ENCODE data around the gene TDRD7. TPM values are rescaled to one million over a fixed set of nuclear protein-coding genes. Genes with fewer than 3 reads are reported as not detected.

TDRD7 gene
- total RNA-seq, 1 experiment from 2014 or later: 3.6 TPM

GRCh38 chr9:97364769-97365490 is 47.0 kb upstream of the TDRD7 start:
- intact Hi-C loops (cut with micrococcal nuclease; ENCODE audit: unreplicated experiment): no loop called here
- POLR2A ChIA-PET (ENCODE audit: low non-redundant PET): no interaction called here
- Histone ChIP-seq H3K36me3 (ENCODE audit: insufficient read depth, low read length, poor library complexity, severe bottlenecking) (no peaks in the 10 kb centered on the region), H3K4me3 (ENCODE audit: low read depth, low read length, poor library complexity, severe bottlenecking) (no peak overlapping the region), H3K4me1 (ENCODE audit: insufficient read depth, low read length, poor library complexity, severe bottlenecking) (no peaks in the 10 kb centered on the region), H3K27ac (ENCODE audit: low read depth, low read length, poor library complexity, severe bottlenecking) (no peak overlapping the region), H3K9me3 (ENCODE audit: low read depth, low read length, poor library complexity, severe bottlenecking) (no peaks in the 10 kb centered on the region), H3K27me3 (replicated peaks; ENCODE audit: insufficient read depth, low read depth, low read length, poor library complexity) (no peaks in the 10 kb centered on the region)
- CTCF ChIA-PET: no interaction called here
- no peak for DNase-seq (ENCODE audit: low spot score)
- TF ChIP-seq, protein P1, sequence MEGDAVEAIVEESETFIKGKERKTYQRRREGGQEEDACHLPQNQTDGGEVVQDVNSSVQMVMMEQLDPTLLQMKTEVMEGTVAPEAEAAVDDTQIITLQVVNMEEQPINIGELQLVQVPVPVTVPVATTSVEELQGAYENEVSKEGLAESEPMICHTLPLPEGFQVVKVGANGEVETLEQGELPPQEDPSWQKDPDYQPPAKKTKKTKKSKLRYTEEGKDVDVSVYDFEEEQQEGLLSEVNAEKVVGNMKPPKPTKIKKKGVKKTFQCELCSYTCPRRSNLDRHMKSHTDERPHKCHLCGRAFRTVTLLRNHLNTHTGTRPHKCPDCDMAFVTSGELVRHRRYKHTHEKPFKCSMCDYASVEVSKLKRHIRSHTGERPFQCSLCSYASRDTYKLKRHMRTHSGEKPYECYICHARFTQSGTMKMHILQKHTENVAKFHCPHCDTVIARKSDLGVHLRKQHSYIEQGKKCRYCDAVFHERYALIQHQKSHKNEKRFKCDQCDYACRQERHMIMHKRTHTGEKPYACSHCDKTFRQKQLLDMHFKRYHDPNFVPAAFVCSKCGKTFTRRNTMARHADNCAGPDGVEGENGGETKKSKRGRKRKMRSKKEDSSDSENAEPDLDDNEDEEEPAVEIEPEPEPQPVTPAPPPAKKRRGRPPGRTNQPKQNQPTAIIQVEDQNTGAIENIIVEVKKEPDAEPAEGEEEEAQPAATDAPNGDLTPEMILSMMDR (conservative IDR thresholded peaks at IDR 0.05; ENCODE audit: low read depth, low read length): no peak
- TF ChIP-seq EZH2 (IDR thresholded peaks at IDR 0.05; ENCODE audit: borderline replicate concordance, low read depth, low read length, poor library complexity, severe bottlenecking): no peak
- BruUV-seq (replicated peaks): no TSS peak

- CTCF ChIA-PET: no interaction called here
Measured at GRCh38 chr9:97365634-97366033, 46.3 kb upstream of the TDRD7 start.

DNA sequence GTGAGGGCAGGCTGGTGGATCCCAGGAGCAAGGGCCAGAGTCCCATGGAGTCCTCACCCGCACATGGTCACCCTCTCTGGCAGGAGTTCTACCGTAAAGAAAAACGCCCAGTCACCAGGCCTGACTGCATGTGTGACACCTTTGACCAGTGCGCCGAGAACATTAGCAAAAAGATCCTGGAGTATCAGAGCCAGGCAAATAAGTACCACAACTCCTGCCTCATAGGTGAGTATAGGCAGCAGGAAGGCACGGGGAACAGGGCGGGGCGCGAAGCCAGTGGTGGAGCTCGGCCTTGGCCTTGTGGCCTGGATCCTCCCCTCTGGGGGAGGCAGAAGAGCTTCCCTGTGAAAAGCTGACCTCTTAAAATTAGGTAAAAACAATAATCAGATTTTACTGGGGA is 45.4 kb upstream of the TDRD7 start:
- Histone ChIP-seq H3K36me3 (ENCODE audit: insufficient read depth, low read length, poor library complexity, severe bottlenecking) (no peaks in the 10 kb centered on the region), H3K27ac (ENCODE audit: low read depth, low read length, poor library complexity, severe bottlenecking) (no peak overlapping the region), H3K9me3 (ENCODE audit: low read depth, low read length, poor library complexity, severe bottlenecking) (no peaks in the 10 kb centered on the region), H3K4me1 (ENCODE audit: insufficient read depth, low read length, poor library complexity, severe bottlenecking) (no peaks in the 10 kb centered on the region), H3K4me3 (ENCODE audit: low read depth, low read length, poor library complexity, severe bottlenecking) (no peak overlapping the region), H3K27me3 (replicated peaks; ENCODE audit: insufficient read depth, low read depth, low read length, poor library complexity) (no peaks in the 10 kb centered on the region)
- DNase-seq (ENCODE audit: low spot score): no peak
- no TSS peak for BruUV-seq (replicated peaks)
- ChIA-PET CTCF (no interaction called here), POLR2A (ENCODE audit: low non-redundant PET) (no interaction called here)
- intact Hi-C loops (cut with micrococcal nuclease; ENCODE audit: unreplicated experiment): no loop called here
- TF ChIP-seq, protein P1 (conservative IDR thresholded peaks at IDR 0.05; ENCODE audit: low read depth, low read length): no peak
- TF ChIP-seq EZH2 (IDR thresholded peaks at IDR 0.05; ENCODE audit: borderline replicate concordance, low read depth, low read length, poor library complexity, severe bottlenecking): no peak

More at GRCh38 chr9:97365634-97366033, 46.3 kb upstream of the TDRD7 start:
- H3K27me3 ChIP-seq (replicated peaks; ENCODE audit: insufficient read depth, low read depth, low read length, poor library complexity): no peaks in the 10 kb centered on the region
- H3K4me3 ChIP-seq (ENCODE audit: low read depth, low read length, poor library complexity, severe bottlenecking): no peak overlapping the region
- H3K4me1 ChIP-seq (ENCODE audit: insufficient read depth, low read length, poor library complexity, severe bottlenecking): no peaks in the 10 kb centered on the region
- no peaks in the 10 kb centered on the region for H3K9me3 ChIP-seq (ENCODE audit: low read depth, low read length, poor library complexity, severe bottlenecking)
- TF ChIP-seq EZH2 (IDR thresholded peaks at IDR 0.05; ENCODE audit: borderline replicate concordance, low read depth, low read length, poor library complexity, severe bottlenecking): no peak
- TF ChIP-seq, protein P1 (conservative IDR thresholded peaks at IDR 0.05; ENCODE audit: low read depth, low read length): no peak
- no peaks in the 10 kb centered on the region for H3K36me3 ChIP-seq (ENCODE audit: insufficient read depth, low read length, poor library complexity, severe bottlenecking)
- no peak overlapping the region for H3K27ac ChIP-seq (ENCODE audit: low read depth, low read length, poor library complexity, severe bottlenecking)
- no TSS peak for BruUV-seq (replicated peaks)
- intact Hi-C loops (cut with micrococcal nuclease; ENCODE audit: unreplicated experiment): no loop called here
- POLR2A ChIA-PET (ENCODE audit: low non-redundant PET): no interaction called here
- no peak for DNase-seq (ENCODE audit: low spot score)

Measured in A673 (cell line).